ENCODE measurements around the gene HDAC10. TPM values are rescaled to one million over a fixed set of nuclear protein-coding genes. Genes with fewer than 3 reads are reported as not detected.

HDAC10 gene
- total and polyA plus RNA-seq, 10 of the 15 experiments (the other 5 are each of a cell fraction or from before 2014, with no cell fraction given) = 0.26 to 48.6 (median 5.0) TPM

DNA sequence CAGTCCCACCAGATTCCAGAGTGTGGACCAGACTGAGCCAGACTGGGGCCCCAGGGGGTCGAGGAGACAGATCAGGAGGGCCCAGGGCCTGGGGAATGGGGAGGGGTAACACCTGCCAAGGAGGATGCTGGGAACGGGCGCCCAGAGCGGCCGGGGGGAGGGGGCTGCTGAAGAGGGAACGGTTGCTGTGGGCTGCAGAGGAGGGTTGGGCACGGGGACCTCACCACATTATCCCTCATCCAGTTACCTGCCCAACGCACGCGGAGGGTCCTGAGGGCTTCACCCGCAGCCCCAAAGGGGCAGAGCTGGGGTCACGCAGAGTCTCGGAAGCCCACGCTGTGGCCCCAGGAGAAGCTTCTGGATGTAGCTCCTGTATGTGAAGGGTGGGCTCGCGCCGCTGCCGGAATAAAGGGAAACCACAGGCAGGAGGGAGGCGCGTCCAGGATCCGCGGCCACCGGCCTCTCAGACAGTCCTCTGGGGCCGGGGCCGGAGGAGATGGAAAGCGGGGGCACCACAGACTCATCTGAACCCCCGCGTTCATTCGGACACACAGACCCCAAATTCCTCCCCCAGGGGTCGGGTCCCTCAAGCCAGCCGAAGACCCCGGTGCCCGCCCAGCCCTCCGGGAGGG, 51.1 kb downstream of the HDAC10 start (continued):
- TF ChIP-seq, protein P1, sequence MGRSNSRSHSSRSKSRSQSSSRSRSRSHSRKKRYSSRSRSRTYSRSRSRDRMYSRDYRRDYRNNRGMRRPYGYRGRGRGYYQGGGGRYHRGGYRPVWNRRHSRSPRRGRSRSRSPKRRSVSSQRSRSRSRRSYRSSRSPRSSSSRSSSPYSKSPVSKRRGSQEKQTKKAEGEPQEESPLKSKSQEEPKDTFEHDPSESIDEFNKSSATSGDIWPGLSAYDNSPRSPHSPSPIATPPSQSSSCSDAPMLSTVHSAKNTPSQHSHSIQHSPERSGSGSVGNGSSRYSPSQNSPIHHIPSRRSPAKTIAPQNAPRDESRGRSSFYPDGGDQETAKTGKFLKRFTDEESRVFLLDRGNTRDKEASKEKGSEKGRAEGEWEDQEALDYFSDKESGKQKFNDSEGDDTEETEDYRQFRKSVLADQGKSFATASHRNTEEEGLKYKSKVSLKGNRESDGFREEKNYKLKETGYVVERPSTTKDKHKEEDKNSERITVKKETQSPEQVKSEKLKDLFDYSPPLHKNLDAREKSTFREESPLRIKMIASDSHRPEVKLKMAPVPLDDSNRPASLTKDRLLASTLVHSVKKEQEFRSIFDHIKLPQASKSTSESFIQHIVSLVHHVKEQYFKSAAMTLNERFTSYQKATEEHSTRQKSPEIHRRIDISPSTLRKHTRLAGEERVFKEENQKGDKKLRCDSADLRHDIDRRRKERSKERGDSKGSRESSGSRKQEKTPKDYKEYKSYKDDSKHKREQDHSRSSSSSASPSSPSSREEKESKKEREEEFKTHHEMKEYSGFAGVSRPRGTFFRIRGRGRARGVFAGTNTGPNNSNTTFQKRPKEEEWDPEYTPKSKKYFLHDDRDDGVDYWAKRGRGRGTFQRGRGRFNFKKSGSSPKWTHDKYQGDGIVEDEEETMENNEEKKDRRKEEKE (IDR thresholded peaks at IDR 0.05) = no peak
- TF ChIP-seq GABPA (IDR thresholded peaks at IDR 0.05; ENCODE audit: low read depth) = no peak
- no peak for TF ChIP-seq SRF (IDR thresholded peaks at IDR 0.05; ENCODE audit: low read depth in 2 of 2, low read length in 2 of 2)
- TF ChIP-seq, protein P2, sequence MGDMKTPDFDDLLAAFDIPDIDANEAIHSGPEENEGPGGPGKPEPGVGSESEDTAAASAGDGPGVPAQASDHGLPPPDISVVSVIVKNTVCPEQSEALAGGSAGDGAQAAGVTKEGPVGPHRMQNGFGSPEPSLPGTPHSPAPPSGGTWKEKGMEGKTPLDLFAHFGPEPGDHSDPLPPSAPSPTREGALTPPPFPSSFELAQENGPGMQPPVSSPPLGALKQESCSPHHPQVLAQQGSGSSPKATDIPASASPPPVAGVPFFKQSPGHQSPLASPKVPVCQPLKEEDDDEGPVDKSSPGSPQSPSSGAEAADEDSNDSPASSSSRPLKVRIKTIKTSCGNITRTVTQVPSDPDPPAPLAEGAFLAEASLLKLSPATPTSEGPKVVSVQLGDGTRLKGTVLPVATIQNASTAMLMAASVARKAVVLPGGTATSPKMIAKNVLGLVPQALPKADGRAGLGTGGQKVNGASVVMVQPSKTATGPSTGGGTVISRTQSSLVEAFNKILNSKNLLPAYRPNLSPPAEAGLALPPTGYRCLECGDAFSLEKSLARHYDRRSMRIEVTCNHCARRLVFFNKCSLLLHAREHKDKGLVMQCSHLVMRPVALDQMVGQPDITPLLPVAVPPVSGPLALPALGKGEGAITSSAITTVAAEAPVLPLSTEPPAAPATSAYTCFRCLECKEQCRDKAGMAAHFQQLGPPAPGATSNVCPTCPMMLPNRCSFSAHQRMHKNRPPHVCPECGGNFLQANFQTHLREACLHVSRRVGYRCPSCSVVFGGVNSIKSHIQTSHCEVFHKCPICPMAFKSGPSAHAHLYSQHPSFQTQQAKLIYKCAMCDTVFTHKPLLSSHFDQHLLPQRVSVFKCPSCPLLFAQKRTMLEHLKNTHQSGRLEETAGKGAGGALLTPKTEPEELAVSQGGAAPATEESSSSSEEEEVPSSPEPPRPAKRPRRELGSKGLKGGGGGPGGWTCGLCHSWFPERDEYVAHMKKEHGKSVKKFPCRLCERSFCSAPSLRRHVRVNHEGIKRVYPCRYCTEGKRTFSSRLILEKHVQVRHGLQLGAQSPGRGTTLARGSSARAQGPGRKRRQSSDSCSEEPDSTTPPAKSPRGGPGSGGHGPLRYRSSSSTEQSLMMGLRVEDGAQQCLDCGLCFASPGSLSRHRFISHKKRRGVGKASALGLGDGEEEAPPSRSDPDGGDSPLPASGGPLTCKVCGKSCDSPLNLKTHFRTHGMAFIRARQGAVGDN (IDR thresholded peaks at IDR 0.05) = no peak
- no peak for TF ChIP-seq TBL1XR1 (IDR thresholded peaks at IDR 0.05; ENCODE audit: low read depth, low read length)
- no peak for TF ChIP-seq SMAD1 (IDR thresholded peaks at IDR 0.05; ENCODE audit: low read depth, partially characterized antibody)
- TF ChIP-seq RAD51 (IDR thresholded peaks at IDR 0.05) = no peak
- TF ChIP-seq, protein P3, sequence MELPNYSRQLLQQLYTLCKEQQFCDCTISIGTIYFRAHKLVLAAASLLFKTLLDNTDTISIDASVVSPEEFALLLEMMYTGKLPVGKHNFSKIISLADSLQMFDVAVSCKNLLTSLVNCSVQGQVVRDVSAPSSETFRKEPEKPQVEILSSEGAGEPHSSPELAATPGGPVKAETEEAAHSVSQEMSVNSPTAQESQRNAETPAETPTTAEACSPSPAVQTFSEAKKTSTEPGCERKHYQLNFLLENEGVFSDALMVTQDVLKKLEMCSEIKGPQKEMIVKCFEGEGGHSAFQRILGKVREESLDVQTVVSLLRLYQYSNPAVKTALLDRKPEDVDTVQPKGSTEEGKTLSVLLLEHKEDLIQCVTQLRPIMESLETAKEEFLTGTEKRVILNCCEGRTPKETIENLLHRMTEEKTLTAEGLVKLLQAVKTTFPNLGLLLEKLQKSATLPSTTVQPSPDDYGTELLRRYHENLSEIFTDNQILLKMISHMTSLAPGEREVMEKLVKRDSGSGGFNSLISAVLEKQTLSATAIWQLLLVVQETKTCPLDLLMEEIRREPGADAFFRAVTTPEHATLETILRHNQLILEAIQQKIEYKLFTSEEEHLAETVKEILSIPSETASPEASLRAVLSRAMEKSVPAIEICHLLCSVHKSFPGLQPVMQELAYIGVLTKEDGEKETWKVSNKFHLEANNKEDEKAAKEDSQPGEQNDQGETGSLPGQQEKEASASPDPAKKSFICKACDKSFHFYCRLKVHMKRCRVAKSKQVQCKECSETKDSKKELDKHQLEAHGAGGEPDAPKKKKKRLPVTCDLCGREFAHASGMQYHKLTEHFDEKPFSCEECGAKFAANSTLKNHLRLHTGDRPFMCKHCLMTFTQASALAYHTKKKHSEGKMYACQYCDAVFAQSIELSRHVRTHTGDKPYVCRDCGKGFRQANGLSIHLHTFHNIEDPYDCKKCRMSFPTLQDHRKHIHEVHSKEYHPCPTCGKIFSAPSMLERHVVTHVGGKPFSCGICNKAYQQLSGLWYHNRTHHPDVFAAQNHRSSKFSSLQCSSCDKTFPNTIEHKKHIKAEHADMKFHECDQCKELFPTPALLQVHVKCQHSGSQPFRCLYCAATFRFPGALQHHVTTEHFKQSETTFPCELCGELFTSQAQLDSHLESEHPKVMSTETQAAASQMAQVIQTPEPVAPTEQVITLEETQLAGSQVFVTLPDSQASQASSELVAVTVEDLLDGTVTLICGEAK (IDR thresholded peaks at IDR 0.05; ENCODE audit: borderline replicate concordance) = no peak
- no peak for TF ChIP-seq RFX5 (IDR thresholded peaks at IDR 0.05; ENCODE audit: low read depth, low read length)
- no peak for TF ChIP-seq RBBP5 (conservative IDR thresholded peaks at IDR 0.05)
- 0 out of 2 replicates have a peak, but pooled peaks have one; percentile 15 for TF ChIP-seq CREB1 (IDR thresholded peaks at IDR 0.05; ENCODE audit: low read depth)
- TF ChIP-seq, protein P4, sequence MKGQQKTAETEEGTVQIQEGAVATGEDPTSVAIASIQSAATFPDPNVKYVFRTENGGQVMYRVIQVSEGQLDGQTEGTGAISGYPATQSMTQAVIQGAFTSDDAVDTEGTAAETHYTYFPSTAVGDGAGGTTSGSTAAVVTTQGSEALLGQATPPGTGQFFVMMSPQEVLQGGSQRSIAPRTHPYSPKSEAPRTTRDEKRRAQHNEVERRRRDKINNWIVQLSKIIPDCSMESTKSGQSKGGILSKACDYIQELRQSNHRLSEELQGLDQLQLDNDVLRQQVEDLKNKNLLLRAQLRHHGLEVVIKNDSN (IDR thresholded peaks at IDR 0.05; ENCODE audit: borderline replicate concordance, extremely low read length, insufficient read depth, low read depth, low read length) = no peak
- TF ChIP-seq FOXM1 (IDR thresholded peaks at IDR 0.05; ENCODE audit: low read depth, low read length) = no peak
- TF ChIP-seq, protein P5, sequence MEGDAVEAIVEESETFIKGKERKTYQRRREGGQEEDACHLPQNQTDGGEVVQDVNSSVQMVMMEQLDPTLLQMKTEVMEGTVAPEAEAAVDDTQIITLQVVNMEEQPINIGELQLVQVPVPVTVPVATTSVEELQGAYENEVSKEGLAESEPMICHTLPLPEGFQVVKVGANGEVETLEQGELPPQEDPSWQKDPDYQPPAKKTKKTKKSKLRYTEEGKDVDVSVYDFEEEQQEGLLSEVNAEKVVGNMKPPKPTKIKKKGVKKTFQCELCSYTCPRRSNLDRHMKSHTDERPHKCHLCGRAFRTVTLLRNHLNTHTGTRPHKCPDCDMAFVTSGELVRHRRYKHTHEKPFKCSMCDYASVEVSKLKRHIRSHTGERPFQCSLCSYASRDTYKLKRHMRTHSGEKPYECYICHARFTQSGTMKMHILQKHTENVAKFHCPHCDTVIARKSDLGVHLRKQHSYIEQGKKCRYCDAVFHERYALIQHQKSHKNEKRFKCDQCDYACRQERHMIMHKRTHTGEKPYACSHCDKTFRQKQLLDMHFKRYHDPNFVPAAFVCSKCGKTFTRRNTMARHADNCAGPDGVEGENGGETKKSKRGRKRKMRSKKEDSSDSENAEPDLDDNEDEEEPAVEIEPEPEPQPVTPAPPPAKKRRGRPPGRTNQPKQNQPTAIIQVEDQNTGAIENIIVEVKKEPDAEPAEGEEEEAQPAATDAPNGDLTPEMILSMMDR (IDR thresholded peaks at IDR 0.05 in 2 of 3, conservative IDR thresholded peaks at IDR 0.05 in 1 of 3; ENCODE audit: control insufficient read depth in 2 of 3, extremely low read depth in 1 of 3, insufficient read depth in 1 of 3, low read depth in 3 of 3, low read length in 3 of 3) = no peak
- TF ChIP-seq KDM1A (IDR thresholded peaks at IDR 0.05; ENCODE audit: borderline replicate concordance) = no peak

Data from GM12878 (cell line).